Islet precursor cell (in vitro differentiated cells): ENCODE measurements around the gene GRAP.

Source experiments
- DNase-seq: peaks from one replicate; pipeline ENCODE4 v3.0.0-alpha.2; 2018

Gene GRAP

GRCh38 chr17:19001907-19002590, 44.7 kb downstream of the GRAP start:
- no peak for DNase-seq

GRCh38 chr17:19000531-19001325, 46.0 kb downstream of the GRAP start:
- DNase-seq: no peak

- no peak for DNase-seq
These were observed 46.8 kb downstream of the GRAP start for GRCh38 chr17:18999911-19000310.

GRCh38 chr17:18999394-18999793, 47.4 kb downstream of the GRAP start:
- DNase-seq: no peak

GRCh38 chr17:18997650-18998196, 49.0 kb downstream of the GRAP start:
- no peak for DNase-seq

GRCh38 chr17:18996458-18996857, 50.3 kb downstream of the GRAP start:
- DNase-seq: no peak

- no peak for DNase-seq
These were observed 51.5 kb downstream of the GRAP start for GRCh38 chr17:18995220-18995619.

- DNase-seq: no peak
These were observed 52.1 kb downstream of the GRAP start for GRCh38 chr17:18994631-18995030.

- DNase-seq: no peak
These were observed 52.7 kb downstream of the GRAP start for GRCh38 chr17:18993905-18994526.

- DNase-seq: no peak
These were observed 54.2 kb downstream of the GRAP start for GRCh38 chr17:18992454-18993130.

GRCh38 chr17:18991531-18992315, 55.0 kb downstream of the GRAP start:
- DNase-seq: no peak

- DNase-seq: no peak
These were observed 56.4 kb downstream of the GRAP start for GRCh38 chr17:18990331-18990730.

- DNase-seq: no peak
These were observed 58.1 kb downstream of the GRAP start for GRCh38 chr17:18988546-18989173.

GRCh38 chr17:18987862-18988545, 58.8 kb downstream of the GRAP start:
- DNase-seq: no peak

- no peak for DNase-seq
These were observed 59.5 kb downstream of the GRAP start for GRCh38 chr17:18987230-18987610.

GRCh38 chr17:18986541-18987229, 60.1 kb downstream of the GRAP start:
- DNase-seq: no peak

- no peak for DNase-seq
These were observed 61.3 kb downstream of the GRAP start for GRCh38 chr17:18985475-18985874.

GRCh38 chr17:18984273-18985114, 62.3 kb downstream of the GRAP start:
- no peak for DNase-seq

- peak; percentile 96 for DNase-seq
These were observed 64.9 kb downstream of the GRAP start for GRCh38 chr17:18981642-18982424.
